IMR-90 (cell line): ENCODE measurements around the gene ZDHHC7. TPM values are rescaled to one million over a fixed set of nuclear protein-coding genes. Genes with fewer than 3 reads are reported as not detected.

Experiments
- polyA plus RNA-seq, 3 experiments: library from polyadenylated mRNA; depleted of rRNA; stranded (reverse); fragments of >200 nt; gene quantifications; 2 replicates each; pipeline ENCODE4 v1.2.3, GENCODE V29; 2012; ENCODE audit warnings: low replicate concordance in 1 of 3
- total RNA-seq: library from RNA; depleted of rRNA; stranded (reverse); fragments of >200 nt; gene quantifications from 2 replicates; pipeline ENCODE4 v1.2.3, GENCODE V29; 2012; rRNA removed

ZDHHC7 gene
- total and polyA plus RNA-seq, 2 of the 4 experiments (the other 2 are of a cell fraction) = 80.1 to 97.1 TPM

Other genes starting within 250 kb of the ZDHHC7 start
- gene CRISPLD2, start 191.6 kb downstream of the ZDHHC7 start, total RNA-seq = 35.0 and 37.5 TPM in 2 replicates
- gene CRISPLD2, start 191.6 kb downstream of the ZDHHC7 start, polyA plus RNA-seq (2012; rRNA removed) = 21.3 and 23.1 TPM in 2 replicates
- 9.5 and 10.3 TPM in 2 replicates for gene KIAA0513, start 16.3 kb upstream of the ZDHHC7 start, total RNA-seq
- gene KIAA0513, start 16.3 kb upstream of the ZDHHC7 start, polyA plus RNA-seq (2012; rRNA removed) = 9.5 and 11.4 TPM in 2 replicates
- gene CIBAR2, start 100.9 kb upstream of the ZDHHC7 start, total RNA-seq = 0.18 TPM in 1 of 2 replicates, not detected in the other
- 0.16 and 0.24 TPM in 2 replicates for gene CIBAR2, start 100.9 kb upstream of the ZDHHC7 start, polyA plus RNA-seq (2012; rRNA removed)